Neural cell (in vitro differentiated cells): ENCODE data around the gene SLC17A5. TPM values are rescaled to one million over a fixed set of nuclear protein-coding genes. Genes with fewer than 3 reads are reported as not detected.

Experiments used
- H2AFZ ChIP-seq: fragments of 200-600, 300-800 bp; sonication (generic), shearing (Covaris generic); 2 replicates; pipeline ENCODE4 v1.6.0; 2014; ENCODE audit warnings: low read depth, mild to moderate bottlenecking, antibody characterized with exemption, low read length, moderate library complexity
- H3F3A ChIP-seq: fragments of 200-600 bp; shearing (Covaris generic); 2 replicates; pipeline ENCODE4 v1.6.1; 2016; ENCODE audit warnings: mild to moderate bottlenecking, moderate library complexity, mixed read lengths, antibody characterized with exemption, low read length; ENCODE audit not compliant: insufficient read depth, poor library complexity, severe bottlenecking
- H3K27ac ChIP-seq: fragments of 200-600, 300-800 bp; sonication (generic), shearing (Covaris generic); 2 replicates; pipeline ENCODE4 v1.5.1; 2014; ENCODE audit warnings: mild to moderate bottlenecking, low read length, moderate library complexity
- H3K27me3 ChIP-seq: fragments of 300-800, 200-600 bp; sonication (generic), shearing (Covaris generic); 2 replicates; pipeline ENCODE4 v1.6.0; 2014; ENCODE audit warnings: mild to moderate bottlenecking, low read depth, low read length, moderate library complexity; ENCODE audit not compliant: insufficient read depth
- H3K36me3 ChIP-seq: fragments of 300-800, 200-600 bp; sonication (generic), shearing (Covaris generic); 2 replicates; pipeline ENCODE4 v1.5.1; 2014; ENCODE audit warnings: mild to moderate bottlenecking, antibody characterized with exemption, low read length, moderate library complexity; ENCODE audit not compliant: insufficient read depth
- H3K4me2 ChIP-seq: fragments of 300-800, 200-600 bp; sonication (generic), shearing (Covaris generic); 2 replicates; pipeline ENCODE4 v1.6.0; 2014; ENCODE audit warnings: mild to moderate bottlenecking, low read length
- H3K4me3 ChIP-seq: fragments of 300-800, 200-600 bp; sonication (generic), shearing (Covaris generic); 2 replicates; pipeline ENCODE4 v1.5.1; 2014; ENCODE audit warnings: mild to moderate bottlenecking, low read length, moderate library complexity
- H3K79me2 ChIP-seq: fragments of 200-600 bp; shearing (Covaris generic); replicated peaks from 2 replicates; pipeline ENCODE4 v1.6.0; 2014; ENCODE audit warnings: mild to moderate bottlenecking, low read length, moderate library complexity; ENCODE audit not compliant: insufficient read depth
- H3K9ac ChIP-seq: fragments of 300-800, 200-600 bp; sonication (generic), shearing (Covaris generic); 2 replicates; pipeline ENCODE4 v1.6.1; 2016; ENCODE audit warnings: mild to moderate bottlenecking, low read length, mixed read lengths
- H3K9me2 ChIP-seq: fragments of 200-600 bp; shearing (Covaris generic); 2 replicates; pipeline ENCODE4 v1.6.1; 2016; ENCODE audit warnings: mild to moderate bottlenecking, low read length, mixed read lengths; ENCODE audit not compliant: insufficient read depth
- H3K9me3 ChIP-seq: fragments of 200-600, 300-800 bp; sonication (generic), shearing (Covaris generic); 2 replicates; pipeline ENCODE4 v1.6.1; 2016; ENCODE audit warnings: mild to moderate bottlenecking, mixed run types, low read length, moderate library complexity, mixed read lengths
- H4K20me1 ChIP-seq: fragments of 200-600 bp; shearing (Covaris generic); 2 replicates; pipeline ENCODE4 v1.6.1; 2016; ENCODE audit warnings: mild to moderate bottlenecking, mixed run types; ENCODE audit not compliant: insufficient read depth
- CTCF ChIP-seq: fragments of 450-650 bp; IDR thresholded peaks from 2 replicates; pipeline ENCODE4 v1.5.1; 2014; ENCODE audit warnings: antibody characterized with exemption, mild to moderate bottlenecking, moderate library complexity; ENCODE audit not compliant: poor library complexity, severe bottlenecking
- EP300 ChIP-seq: fragments of 450-650 bp; conservative IDR thresholded peaks from 2 replicates; pipeline ENCODE4 v1.6.1; 2014; ENCODE audit warnings: antibody characterized with exemption, mild to moderate bottlenecking, moderate library complexity; ENCODE audit not compliant: poor library complexity, severe bottlenecking
- EZH2 ChIP-seq: fragments of 200-600, 300-800 bp; shearing (Covaris generic), sonication (generic); IDR thresholded peaks from 2 replicates; pipeline ENCODE4 v1.6.1; 2014; ENCODE audit warnings: antibody characterized with exemption, low read length, borderline replicate concordance, mild to moderate bottlenecking; ENCODE audit not compliant: insufficient read depth, poor library complexity, severe bottlenecking
- MXI1 ChIP-seq: fragments of 450-650 bp; conservative IDR thresholded peaks from 2 replicates; pipeline ENCODE4 v1.6.1; 2014; ENCODE audit warnings: antibody characterized with exemption, mild to moderate bottlenecking; ENCODE audit not compliant: poor library complexity, severe bottlenecking
- POLR2AphosphoS5 ChIP-seq: IDR thresholded peaks from 2 replicates; pipeline ENCODE4 v1.6.1; 2012
- RAD21 ChIP-seq: fragments of 450-650 bp; conservative IDR thresholded peaks from 2 replicates; pipeline ENCODE4 v1.6.1; 2014; ENCODE audit warnings: antibody characterized with exemption, mild to moderate bottlenecking, moderate library complexity
- REST ChIP-seq: IDR thresholded peaks from 2 replicates; pipeline ENCODE4 v1.6.1; 2012; ENCODE audit warnings: borderline replicate concordance
- SMC3 ChIP-seq: fragments of 450-650 bp; conservative IDR thresholded peaks from 2 replicates; pipeline ENCODE4 v1.6.1; 2014; ENCODE audit warnings: antibody characterized with exemption, mild to moderate bottlenecking, moderate library complexity; ENCODE audit not compliant: poor library complexity
- TAF1 ChIP-seq: IDR thresholded peaks from 2 replicates; pipeline ENCODE4 v1.6.1; 2012; ENCODE audit warnings: low read depth
- polyA plus RNA-seq: library from polyadenylated mRNA; depleted of rRNA; stranded (reverse); fragments of >200 nt; gene quantifications from 2 replicates; pipeline ENCODE4 v1.2.3, GENCODE V29; 2014

The SLC17A5 gene
- polyA plus RNA-seq, 1 donor from 2014 or later: 12.3 TPM

GRCh38 chr6:73652637-73653570 is 888 bp downstream of the SLC17A5 start:
- Histone ChIP-seq H3K27me3 (no peaks in the 10 kb centered on the region), H3K36me3 (no peaks in the 10 kb centered on the region), H2AFZ (peak overlapping the region; percentile 69), H3K9me2 (no peaks in the 10 kb centered on the region), H3K4me2 (peak overlapping the region; percentile 74), H3F3A (no peaks in the 10 kb centered on the region), H3K9ac (peak overlapping the region; percentile 90), H3K79me2 (no peaks in the 10 kb centered on the region), H3K9me3 (no peaks in the 10 kb centered on the region), H3K27ac (peak overlapping the region; percentile 82), H3K4me3 (peak overlapping the region; percentile 95), H4K20me1 (no peaks in the 10 kb centered on the region)
- TF ChIP-seq RAD21 (no peak), POLR2AphosphoS5 (no peak), MXI1 (no peak), REST (no peak), SMC3 (peak; percentile 35), EZH2 (no peak), EP300 (no peak), CTCF (peak; percentile 55), TAF1 (peak; percentile 7)

GRCh38 chr6:73649783-73650182 is 4.0 kb downstream of the SLC17A5 start:
- no peak overlapping the region for H2AFZ ChIP-seq
- no peak overlapping the region for H3K9ac ChIP-seq
- H3K9me2 ChIP-seq: no peaks in the 10 kb centered on the region
- H3F3A ChIP-seq: no peaks in the 10 kb centered on the region
- no peak overlapping the region for H3K4me3 ChIP-seq
- TF ChIP-seq CTCF (no peak), TAF1 (no peak), RAD21 (no peak)
- no peaks in the 10 kb centered on the region for H3K36me3 ChIP-seq
- H3K4me2 ChIP-seq: no peak overlapping the region
- no peak overlapping the region for H3K27ac ChIP-seq
- no peaks in the 10 kb centered on the region for H3K79me2 ChIP-seq
- no peaks in the 10 kb centered on the region for H3K9me3 ChIP-seq
- H3K27me3 ChIP-seq: no peaks in the 10 kb centered on the region
- H4K20me1 ChIP-seq: no peaks in the 10 kb centered on the region
